Neutrophil (primary cell): Measurements from ENCODE around the gene LHX2.
"Not testable (repeated sequence)": the region's sequence is repeated elsewhere in the genome, so short reads cannot be mapped to it uniquely, and the experiment has no call there.

Experiments used
- H3K27ac ChIP-seq: fragments of 200-600 bp; sonication (generic); 2 replicates; pipeline ENCODE4 v1.5.1; 2016; ENCODE audit warnings: mild to moderate bottlenecking, moderate library complexity
- H3K27me3 ChIP-seq: fragments of 200-600 bp; sonication (generic); 2 replicates; pipeline ENCODE4 v1.6.0; 2016; ENCODE audit warnings: mild to moderate bottlenecking
- H3K36me3 ChIP-seq: fragments of 200-600 bp; sonication (generic); 2 replicates; pipeline ENCODE4 v1.5.1; 2017
- H3K4me1 ChIP-seq, 2 experiments: fragments of 200-600 bp in 1 of 2; sonication (generic) in 1 of 2; 1 replicate in 1 of 2; 2 replicates in 1 of 2; pipeline versions ENCODE4 v1.5.1 to v1.6.1; 2013 to 2016; ENCODE audit warnings: low read depth in 1 of 2, low read length in 1 of 2, mild to moderate bottlenecking in 1 of 2, moderate library complexity in 1 of 2; ENCODE audit not compliant: control insufficient read depth in 1 of 2, insufficient read depth in 1 of 2
- H3K4me3 ChIP-seq, 2 experiments: fragments of 200-600 bp in 1 of 2; sonication (generic) in 1 of 2; 1 replicate in 1 of 2; 2 replicates in 1 of 2; pipeline ENCODE4 v1.5.1; 2013 to 2016; ENCODE audit warnings: low read depth in 1 of 2, low read length in 1 of 2, mild to moderate bottlenecking in 1 of 2, moderate library complexity in 1 of 2
- H3K9me3 ChIP-seq: fragments of 200-600 bp; sonication (generic); 2 replicates; pipeline ENCODE4 v1.5.1; 2016
- TF ChIP-seq, protein P1 (sequence below): fragments of 200-600 bp; sonication (generic); IDR thresholded peaks from 2 replicates; pipeline ENCODE4 v1.5.1; 2016; ENCODE audit warnings: antibody characterized with exemption

LHX2 gene

DNA sequence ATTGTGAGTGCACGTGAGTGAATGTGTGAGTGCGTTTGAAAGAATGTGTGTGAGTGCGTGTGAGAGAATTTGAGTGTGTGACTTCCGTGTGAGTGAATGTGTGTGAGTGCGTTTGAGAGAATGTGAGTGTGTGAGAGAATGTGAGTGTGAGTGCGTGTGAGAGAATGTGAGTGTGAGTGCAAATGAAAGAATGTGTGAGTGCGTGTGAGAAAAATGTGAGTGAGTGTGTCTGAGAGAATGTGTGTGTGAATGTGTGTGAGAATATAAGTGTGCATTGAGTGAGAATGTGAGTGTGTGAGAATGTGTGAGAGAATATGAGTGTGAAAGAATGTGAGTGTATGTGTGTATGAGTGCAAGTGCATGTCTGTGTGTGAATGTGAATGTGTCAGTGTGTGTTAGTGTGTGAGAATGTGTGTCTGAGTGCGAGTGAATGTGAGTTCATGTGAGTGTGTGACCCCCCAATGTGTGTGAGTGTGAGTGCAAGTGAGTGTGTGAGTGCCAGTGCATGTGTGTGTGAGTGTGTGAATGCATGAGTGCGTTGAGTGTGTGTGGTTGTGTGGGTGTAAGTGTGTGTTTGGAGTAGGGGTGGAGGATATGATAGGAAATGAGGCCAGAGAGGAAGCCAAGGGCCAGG lies 37.9 kb upstream of the LHX2 start:
- Histone ChIP-seq H3K36me3 (no peaks in the 10 kb centered on the region), H3K4me3 (no peak overlapping the region), H3K4me1 (no peaks in the 10 kb centered on the region), H3K27me3 (peaks cover 53% of the 10 kb centered on the region), H3K27ac (no peak overlapping the region), H3K9me3 (no peaks in the 10 kb centered on the region)
- TF ChIP-seq, protein P1, sequence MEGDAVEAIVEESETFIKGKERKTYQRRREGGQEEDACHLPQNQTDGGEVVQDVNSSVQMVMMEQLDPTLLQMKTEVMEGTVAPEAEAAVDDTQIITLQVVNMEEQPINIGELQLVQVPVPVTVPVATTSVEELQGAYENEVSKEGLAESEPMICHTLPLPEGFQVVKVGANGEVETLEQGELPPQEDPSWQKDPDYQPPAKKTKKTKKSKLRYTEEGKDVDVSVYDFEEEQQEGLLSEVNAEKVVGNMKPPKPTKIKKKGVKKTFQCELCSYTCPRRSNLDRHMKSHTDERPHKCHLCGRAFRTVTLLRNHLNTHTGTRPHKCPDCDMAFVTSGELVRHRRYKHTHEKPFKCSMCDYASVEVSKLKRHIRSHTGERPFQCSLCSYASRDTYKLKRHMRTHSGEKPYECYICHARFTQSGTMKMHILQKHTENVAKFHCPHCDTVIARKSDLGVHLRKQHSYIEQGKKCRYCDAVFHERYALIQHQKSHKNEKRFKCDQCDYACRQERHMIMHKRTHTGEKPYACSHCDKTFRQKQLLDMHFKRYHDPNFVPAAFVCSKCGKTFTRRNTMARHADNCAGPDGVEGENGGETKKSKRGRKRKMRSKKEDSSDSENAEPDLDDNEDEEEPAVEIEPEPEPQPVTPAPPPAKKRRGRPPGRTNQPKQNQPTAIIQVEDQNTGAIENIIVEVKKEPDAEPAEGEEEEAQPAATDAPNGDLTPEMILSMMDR, result no peak

DNA sequence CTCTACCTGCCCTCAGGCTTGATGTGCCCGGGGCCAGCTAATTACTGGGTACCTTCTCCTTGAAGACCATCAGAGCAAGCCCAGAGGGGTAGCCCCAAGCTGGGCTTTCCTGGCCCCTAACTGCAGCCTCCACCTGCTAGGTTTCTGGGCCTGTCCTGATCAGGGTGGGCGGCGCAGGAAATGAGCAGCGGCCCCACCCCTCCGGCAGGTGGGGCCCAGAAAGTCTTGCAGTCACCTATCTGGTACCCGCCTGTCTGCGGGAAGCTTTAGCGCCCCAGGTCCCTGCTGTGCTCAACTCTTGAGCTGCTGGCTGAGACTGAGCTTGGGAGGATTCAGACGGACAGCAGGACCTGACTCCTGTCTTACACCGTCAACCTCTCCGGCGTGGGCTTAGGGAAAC lies 37.1 kb upstream of the LHX2 start:
- H3K27ac ChIP-seq, result no peak overlapping the region
- H3K27me3 ChIP-seq, result peaks cover 55% of the 10 kb centered on the region
- no peak overlapping the region for H3K4me3 ChIP-seq
- no peaks in the 10 kb centered on the region for H3K4me1 ChIP-seq
- H3K9me3 ChIP-seq, result no peaks in the 10 kb centered on the region
- no peaks in the 10 kb centered on the region for H3K36me3 ChIP-seq
- TF ChIP-seq, protein P1, result no peak

DNA sequence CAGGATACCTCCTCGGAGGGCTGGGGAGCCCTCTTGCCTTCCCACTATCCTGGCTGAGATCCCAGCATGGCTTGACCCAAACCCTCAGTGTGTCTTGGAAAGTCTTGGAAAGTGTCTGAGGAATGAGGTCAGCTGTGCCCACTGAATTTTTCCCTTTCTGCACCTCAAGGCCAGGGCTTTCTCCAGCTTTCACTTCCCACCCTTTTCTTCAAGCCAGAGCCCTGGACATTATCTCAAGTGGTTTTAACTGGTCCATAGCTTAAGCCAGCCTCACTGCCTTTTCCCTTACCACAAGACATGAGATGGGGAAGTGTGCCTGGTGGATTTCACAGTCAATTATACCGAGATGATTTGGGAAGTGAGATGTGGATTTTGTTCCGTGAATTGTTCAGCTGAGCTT lies 35.7 kb upstream of the LHX2 start:
- Histone ChIP-seq H3K4me1 (no peaks in the 10 kb centered on the region), H3K36me3 (no peaks in the 10 kb centered on the region), H3K27me3 (peaks cover 55% of the 10 kb centered on the region), H3K27ac (no peak overlapping the region), H3K4me3 (no peak overlapping the region), H3K9me3 (no peaks in the 10 kb centered on the region)
- TF ChIP-seq, protein P1, result no peak

DNA sequence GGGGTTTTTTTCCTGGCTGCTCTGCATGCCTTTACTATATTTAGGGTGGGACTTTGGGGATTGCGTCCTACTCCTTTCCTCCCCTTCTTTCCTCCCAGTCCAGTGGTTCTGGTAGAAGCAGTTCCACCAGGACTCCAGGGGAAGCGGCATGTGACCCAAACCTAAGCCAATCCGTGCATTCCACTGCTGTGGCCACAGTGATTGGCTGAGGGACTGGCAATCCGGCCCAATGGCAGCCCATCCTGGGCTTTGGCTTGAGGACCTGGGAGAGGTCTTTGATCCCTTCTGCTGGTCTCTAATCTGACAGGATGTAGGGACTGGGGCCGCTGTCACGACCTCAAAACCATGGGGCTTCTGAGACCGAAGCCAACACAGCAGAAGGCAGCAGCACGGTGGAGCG lies 35.0 kb upstream of the LHX2 start:
- not testable (repeated sequence) for H3K27ac ChIP-seq, H3K36me3 ChIP-seq, H3K9me3 ChIP-seq, H3K4me3 ChIP-seq, H3K4me1 ChIP-seq
- H3K27me3 ChIP-seq, result peaks cover 55% of the 10 kb centered on the region

DNA sequence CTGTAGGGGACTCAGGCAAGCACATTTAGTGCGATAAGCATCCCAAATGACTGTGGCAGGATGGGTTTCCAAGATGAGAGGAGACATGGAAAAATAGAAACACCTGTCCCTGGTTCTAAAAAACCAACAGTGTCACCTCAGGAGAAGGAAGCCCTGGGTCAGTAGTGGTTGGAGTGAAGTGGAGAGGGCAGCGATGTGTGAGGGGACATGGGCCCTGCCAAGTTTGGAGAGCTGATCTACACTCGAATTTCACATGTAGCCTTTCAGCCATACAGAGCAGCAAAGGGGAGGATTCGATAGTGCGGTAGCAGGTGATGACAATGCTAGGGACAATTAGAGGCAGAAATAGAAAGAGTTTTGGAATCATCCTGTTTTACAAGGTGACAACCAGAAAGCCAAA lies 32.6 kb upstream of the LHX2 start:
- TF ChIP-seq, protein P1, result no peak
- no peaks in the 10 kb centered on the region for H3K9me3 ChIP-seq

DNA sequence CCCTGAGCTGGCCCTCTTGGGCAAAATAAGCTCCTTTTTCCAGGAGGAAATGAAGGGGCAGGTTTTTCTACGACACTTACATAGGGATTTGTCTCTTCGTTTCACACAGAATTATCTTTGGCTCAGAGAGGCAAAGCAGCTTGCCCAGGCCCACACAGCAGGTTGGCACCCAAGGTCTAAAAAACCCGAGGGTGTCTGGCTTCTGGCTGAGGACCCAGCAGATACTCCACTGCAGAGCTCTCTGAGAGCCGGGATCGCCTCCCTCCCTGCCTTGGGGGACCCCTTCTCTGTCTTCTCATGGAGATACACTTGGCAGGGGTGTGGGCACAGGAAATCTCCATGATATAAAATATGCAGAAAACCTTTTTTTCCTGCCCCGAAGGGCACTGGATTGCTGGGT lies 29.0 kb upstream of the LHX2 start:
- H3K4me1 ChIP-seq, result no peaks in the 10 kb centered on the region
- TF ChIP-seq, protein P1, result no peak

More for the DNA sequence above, 32.6 kb upstream of the LHX2 start:
- H3K27me3 ChIP-seq, result peaks cover 72% of the 10 kb centered on the region
- H3K4me1 ChIP-seq, result no peaks in the 10 kb centered on the region
- H3K27ac ChIP-seq, result no peak overlapping the region
- no peaks in the 10 kb centered on the region for H3K36me3 ChIP-seq
- H3K4me3 ChIP-seq, result no peak overlapping the region

More for the DNA sequence above, 29.0 kb upstream of the LHX2 start:
- H3K27ac ChIP-seq, result no peak overlapping the region
- no peaks in the 10 kb centered on the region for H3K36me3 ChIP-seq
- H3K4me3 ChIP-seq, result no peak overlapping the region
- no peaks in the 10 kb centered on the region for H3K9me3 ChIP-seq
- peaks cover 85% of the 10 kb centered on the region for H3K27me3 ChIP-seq
